NCI-H187 treated with DMSO at 0.1 percent for 48 hours (cell line): ENCODE measurements around the gene CNOT6L.
A peak's percentile ranks its signal among the peaks of the same experiment; 100 is the strongest.
"Not testable (repeated sequence)": the region's sequence is repeated elsewhere in the genome, so short reads cannot be mapped to it uniquely, and the experiment has no call there.

Source experiments
- DNase-seq: peaks from one replicate; lab custom pipeline; 2025; lab: John Stamatoyannopoulos, UW

The CNOT6L gene

DNA sequence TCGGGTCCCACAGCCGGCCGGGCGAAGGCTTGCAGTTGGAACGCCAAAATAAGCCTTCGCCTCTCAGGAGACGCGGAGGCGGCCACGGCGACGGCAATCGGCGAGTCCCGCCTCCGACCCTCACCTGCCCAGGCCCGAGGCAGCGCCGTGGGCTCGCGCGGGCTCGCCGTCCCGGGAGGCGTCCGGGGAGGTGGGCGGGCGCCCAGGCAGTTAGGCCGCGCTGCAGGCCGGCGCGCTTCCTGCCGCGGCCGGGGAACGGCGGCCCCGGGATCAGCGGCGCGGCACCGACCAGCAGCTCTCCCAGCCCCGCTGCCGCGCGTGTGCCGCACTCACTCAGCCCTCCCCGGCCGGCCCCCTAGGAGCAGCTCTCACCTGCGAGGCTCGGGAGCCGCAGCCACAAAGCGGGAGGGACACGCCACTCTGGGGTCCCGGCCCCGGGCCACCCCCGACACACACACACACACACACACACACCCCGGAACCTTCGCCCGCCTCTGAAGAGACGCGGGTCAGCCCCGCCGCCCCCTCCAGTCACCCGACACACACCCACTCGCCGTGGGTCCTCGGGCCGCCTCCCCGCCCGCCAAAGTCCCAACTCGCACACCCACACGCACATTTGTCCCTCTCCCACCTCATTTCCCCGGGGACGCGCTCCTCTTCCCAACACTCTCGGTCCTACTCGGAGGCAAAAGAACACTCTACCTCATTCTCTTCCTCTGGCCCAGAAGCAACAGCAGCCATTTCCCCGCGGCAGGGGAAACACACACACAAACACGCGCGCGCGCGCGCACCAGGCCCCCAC lies at the start of gene CNOT6L:
Gene CNOT6L, minus strand, starts transcription at position 767 of the 802 bp plus-strand sequence. Its CDS starts 60 bp downstream, at position 707.
- DNase-seq, result no peak

DNA sequence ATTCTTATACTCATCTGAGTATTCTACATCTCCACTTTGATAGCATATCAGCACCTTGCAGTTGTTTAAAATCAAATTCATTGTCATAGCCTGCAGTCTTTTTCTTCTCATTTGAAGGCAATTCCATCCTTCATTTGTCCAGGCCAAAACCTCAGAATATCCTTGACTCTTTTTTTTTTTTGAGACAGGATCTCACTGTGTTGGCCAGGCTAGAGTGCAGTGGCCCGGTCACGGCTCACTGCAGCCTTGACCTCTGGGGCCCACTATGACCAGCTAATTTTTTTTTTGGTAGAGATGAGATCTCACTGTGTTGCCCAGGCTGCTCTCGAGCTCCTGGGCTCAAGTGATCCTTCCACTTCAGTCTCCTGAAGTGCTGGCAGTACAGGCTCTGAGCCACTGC lies 46.1 kb upstream of the CNOT6L start:
- no peak for DNase-seq

DNA sequence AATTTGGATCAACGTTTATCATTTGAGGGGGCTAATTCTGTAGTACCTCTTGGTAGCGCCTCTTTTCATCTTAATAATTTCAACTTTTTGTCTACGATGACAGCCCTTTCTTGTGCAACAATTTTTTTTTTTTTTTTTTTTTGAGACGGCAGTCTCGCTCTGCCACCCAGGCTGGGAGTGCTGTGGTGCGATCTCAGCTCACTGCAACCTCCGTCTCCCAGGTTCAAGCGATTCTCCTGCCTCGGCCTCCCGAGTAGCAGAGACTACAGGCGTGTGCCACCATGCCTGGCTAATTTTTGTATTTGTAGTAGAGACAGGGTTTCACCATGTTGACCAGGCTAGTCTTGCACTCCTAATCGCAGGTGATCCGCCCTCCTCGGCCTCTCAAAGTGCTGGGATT lies 44.2 kb upstream of the CNOT6L start:
- not testable (repeated sequence) for DNase-seq

DNA sequence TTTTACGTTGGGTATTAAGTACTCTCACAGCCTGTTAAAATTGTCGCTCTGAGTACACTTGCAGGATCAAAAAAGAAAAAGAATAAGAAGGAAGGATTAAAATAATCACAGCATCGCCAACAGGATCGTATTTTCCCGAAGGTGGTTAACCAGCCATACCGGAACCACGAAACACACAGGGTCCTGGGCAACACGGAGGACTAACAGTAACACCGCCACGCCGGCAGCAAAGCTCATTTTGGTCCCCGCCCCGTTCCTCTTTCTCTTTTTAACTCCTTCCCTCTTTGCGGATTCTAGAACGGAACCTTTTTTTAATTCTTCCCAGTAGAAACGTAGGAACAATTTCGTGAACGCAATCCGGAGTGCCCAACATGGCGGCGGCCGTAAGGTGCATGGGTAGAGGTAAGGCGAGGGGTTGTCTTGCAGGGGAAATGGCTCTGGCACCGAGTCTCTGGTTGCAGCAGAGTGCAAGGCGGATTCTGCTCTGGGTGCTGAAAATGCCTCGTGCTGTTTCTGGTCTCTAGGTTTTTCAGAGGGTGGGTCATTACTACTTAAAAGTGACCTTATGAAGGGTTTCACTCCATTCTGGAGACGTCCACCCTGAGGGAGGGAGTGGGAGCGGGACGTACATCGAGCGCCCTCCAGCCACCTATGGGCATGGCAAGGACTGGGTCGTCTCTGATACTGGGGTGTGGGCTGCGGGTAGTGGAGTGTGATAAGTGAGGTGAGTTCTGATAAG lies 43.5 kb upstream of the CNOT6L start, which contains the start of gene MRPL1:
Gene MRPL1, plus strand, starts transcription at position 353 of the 739 bp plus-strand sequence. Its CDS starts 19 bp downstream, at position 372.
- peak; percentile 98 for DNase-seq

DNA sequence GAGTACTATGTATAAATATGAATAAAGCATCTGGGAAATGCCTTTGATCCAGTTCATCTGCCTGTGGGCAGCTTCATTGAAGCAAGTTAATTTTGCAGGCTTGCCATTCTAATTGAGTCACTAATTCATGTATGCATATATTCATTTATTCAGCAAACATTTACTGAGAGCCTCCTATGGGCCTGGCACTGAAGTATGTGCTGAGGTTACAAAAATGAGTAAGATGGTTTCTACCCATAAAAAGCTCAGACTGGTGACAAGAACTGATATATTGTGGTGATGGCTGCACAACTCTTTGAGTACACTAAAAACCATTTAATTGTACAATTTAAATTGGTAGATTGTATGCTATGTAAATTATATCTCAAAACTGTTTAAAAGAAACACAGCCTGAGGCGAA lies 42.3 kb upstream of the CNOT6L start:
- DNase-seq, result no peak

DNA sequence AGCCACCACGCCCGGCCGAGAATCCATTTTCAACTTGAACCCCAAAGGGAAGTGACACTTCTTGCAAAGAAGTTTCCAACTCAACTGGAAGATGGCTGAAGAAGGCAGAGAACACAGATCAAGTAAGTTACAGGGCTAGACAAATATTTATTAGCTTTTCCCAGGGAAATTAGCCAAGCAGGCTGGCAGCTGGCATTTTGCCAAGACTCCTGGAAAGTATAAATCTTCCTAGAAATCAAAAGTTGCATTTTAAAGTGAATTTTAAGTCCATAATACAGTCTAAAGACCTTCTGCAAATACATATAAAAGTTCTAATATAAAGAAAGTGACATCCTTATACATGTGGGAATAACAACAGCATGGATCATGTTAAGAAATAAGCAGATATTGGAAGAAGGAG lies 40.1 kb upstream of the CNOT6L start:
- no peak for DNase-seq

DNA sequence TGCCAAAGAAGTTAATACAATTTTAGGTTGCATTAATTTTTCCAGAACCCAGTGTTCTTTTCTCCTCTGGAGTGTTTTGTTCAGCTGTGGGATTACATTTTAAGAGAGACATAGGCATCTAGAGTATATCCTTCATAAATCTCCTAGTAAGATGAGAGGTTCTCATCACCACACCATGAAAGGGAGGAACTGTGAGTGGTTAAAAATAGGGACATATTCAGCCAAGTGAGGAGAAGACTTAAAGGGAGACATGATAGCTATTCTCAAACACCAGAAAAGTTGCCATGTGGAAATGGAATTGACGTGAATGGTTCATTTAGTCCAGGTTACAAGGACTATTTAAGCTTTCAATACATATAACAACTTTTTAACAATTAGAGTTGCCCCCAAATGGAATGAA lies 37.0 kb upstream of the CNOT6L start:
- peak; percentile 63 for DNase-seq

DNA sequence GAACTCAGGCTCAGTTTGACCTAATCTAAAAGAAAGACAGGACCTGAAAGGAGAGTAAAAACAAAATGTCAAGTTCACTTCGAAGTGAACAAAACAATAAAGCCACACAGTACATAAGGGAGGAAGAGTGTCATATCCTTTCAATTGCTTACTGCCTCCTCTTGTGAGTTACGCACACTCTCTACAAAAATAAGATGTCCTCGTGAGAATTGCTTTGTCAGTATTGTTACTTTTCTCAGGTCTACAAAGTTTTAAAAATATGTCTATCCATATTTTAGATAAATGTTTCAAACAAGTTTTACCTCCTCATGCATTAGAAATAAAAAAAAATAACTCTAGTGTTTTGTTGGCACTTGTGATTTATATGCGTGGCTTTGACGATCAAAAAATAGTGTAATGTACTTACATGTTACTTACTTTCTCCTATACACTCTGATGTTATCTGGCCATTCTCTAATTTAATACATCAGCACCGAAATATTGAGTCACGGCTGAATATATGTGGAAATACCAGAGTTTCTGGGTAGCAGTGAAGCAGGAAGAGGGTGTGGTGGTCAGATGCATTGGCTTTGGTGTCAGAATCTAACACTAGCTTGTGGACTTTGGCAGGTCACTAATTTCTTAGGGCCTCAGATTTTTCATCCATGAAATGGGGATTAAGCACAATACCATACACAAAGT lies 35.4 kb upstream of the CNOT6L start:
- no peak for DNase-seq

DNA sequence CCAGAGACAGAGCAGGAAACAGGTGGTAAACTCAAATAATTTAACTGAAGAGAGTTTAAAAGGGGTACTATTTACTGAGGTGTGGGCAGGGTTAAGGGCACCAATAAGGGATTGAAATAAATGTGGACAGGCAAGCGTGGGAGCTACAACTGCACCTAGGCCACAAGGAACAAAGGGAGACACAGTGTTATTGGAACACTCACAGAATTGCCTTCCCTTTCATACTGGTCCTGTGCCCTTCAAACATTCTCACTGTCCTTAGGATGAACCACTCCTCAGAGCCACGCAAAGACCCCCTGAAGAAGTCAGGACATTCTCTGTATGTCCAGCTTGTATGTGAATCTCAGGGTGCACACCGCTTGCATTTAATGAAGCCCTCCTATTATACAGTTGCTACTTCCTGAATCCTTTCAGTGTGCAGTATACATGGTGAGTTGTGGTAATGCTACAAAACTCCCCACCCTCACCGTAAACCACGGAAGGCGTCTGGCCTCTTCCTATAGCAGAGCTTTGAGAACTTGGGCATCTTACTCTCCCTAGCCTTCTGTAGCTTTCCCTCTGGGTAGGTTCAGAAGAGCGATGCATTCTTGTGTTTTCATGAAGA lies 33.8 kb upstream of the CNOT6L start:
- DNase-seq, result no peak

DNA sequence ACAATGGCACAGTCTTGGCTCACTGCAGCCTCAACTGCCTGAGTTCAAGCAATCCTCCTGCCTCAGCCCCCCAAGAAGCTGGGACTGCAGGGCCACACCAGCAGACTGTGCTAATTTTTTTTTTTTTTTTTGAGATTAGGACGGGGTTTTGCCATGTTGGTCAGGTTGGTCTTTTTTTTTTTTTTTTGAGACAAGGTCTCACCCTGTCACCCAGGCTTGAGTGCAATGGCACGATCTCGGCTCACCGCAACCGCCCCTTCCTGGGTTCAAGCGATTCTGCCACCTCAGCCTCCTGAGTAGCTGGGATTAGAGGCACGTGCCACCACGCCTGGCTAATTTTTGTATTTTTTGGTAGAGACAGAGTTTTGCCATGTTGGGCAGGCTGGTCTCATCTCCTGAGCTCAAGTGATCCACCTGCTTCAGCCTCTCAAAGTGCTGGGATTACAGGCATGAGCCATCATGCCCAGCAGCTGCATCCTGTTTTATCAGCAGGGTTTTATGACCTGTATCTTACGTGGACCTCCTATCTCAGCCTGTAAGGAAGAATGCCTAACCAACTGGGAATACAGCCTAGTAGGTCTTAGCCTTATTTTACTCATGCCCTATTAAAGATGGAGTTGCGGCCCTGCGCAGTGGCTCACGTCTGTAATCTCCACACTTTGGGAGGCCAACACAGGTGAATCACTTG lies 30.3 kb upstream of the CNOT6L start:
- no peak for DNase-seq

DNA sequence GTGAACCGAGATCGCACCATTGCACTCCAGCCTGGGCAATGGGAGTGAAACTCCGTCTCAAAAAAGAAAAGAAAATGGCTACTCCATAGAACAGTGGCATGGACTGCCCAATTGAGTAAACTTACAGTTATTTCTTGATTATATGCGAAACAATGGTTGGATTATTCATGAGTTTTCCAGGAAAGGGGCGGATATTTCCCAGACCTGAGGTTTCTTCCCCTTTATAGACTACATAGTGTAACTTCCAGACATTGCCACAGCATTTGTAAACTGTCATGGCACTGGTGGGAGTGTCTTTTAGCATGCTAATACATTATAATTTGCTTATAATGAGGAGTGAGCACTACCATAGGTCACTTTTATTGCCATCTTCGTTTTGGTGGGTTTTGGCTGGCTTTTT lies 29.3 kb upstream of the CNOT6L start:
- no peak for DNase-seq

DNA sequence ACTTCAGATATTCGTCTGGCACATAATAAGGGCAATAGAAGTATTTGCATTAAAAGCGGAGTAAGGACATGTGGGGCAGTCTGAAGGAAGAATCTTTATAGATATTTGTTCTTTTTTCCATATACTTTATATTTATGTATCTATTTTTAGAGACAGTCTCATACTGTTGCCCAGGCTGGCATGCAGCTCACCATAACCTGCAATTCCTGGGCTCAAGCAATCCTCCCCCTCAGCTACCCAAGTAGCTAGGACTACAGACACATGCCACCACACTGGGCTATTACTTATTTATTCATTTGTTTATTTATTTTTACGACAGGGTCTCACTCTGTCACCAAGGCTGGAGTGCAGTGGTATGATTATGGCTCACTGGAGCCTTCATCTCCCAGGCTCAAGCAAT lies 26.8 kb upstream of the CNOT6L start:
- no peak for DNase-seq

DNA sequence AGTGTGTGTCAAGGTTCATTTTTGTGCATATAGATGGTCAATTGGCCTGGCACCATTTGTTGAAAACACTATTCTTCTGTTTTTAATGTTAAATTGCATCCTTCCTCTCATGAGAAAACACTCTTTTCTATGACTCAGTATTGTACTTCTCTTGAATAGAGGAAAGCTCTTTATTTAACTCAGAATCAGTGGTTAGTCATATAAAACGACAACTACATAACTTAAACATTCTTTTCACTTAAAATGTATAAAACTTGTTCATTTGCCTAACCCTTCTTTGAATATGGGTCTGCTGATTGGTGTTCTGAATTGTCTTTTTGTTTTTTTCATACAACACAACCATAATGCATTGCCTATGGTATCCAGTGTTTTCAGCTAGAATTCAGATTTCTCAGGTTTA lies 26.2 kb upstream of the CNOT6L start:
- DNase-seq, result no peak

DNA sequence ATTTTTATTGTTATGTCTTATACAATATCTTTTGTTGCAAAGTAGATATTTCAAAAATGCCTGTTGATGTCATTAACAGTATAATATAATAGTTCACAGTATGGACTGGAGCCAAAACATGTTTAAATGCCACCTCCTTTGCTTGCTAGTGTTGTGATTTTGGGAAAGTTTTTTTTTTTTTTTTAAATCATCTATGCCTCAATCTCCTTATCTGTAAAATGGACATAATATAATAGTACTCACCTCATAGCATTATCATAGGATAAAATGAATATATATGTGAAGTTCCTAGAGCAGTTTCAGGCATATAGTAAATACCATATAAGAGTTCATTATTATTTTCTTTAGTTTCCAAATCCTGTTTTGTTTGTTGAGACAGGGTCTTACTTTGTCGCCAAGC lies 25.2 kb upstream of the CNOT6L start:
- DNase-seq, result no peak

DNA sequence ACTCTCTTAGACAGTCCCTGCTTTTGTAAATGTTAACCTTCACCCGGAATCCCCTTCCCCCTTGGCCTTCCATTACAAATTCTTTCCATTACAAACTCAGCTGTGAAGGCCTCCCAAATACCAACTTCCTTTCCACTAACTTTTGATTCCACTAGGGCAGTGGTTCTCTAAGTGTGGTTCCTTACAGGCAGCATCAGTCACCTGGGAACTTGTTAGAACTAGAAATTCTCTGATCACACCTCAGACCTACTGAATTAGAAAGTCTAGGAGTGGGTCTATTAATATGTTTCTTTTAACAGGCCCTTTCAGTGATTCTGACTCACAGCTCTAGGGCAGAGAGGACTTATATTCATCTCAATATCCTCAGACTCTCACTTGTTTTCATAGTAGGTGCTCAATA lies 24.5 kb upstream of the CNOT6L start:
- no peak for DNase-seq

DNA sequence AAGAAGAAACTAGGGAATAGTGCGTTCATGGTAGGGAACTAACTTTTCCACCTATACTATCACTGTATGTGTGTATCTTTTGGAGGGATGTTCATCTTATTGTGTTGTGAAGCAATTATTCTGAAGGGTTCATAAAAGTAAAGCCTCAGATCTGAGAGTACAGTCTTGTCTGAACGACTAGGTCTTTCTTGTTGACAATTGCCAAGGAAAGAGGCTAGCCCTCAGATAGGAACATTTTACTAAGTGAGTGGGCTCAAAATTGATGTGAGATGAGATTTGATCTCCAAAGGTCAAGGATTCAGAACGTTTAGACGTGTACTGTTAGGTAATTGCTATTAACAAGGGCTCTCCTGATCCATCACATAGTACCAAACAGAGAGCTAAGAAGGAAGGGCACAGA lies 15.2 kb upstream of the CNOT6L start:
- no peak for DNase-seq

DNA sequence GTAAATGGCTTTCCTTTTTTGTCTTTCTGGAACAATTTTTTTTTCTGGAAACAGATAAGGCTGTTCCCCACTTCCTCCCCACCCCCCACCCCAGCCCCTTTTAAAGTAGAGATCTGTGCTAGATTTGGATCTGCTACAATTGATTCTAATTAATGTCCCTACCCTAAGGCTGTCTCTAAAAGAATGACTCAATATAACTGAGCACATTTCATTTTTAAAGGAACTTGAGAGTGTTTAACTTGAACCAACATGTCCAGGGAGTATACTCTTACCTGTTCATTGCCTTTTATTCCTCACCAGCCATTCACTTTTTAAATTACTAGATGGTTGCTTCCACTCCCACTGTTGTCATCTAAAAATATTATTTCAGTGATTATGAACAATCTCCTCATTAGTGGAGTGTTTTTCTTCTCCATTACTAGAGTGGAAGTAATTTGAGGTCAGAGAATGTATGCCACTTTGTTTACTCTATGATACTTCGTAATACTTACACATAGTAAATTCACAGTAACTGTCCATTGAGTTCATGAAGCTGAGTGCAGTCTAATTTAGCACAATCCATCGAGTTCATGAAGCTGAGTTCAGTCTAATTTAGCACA lies 14.1 kb upstream of the CNOT6L start:
- DNase-seq, result no peak

DNA sequence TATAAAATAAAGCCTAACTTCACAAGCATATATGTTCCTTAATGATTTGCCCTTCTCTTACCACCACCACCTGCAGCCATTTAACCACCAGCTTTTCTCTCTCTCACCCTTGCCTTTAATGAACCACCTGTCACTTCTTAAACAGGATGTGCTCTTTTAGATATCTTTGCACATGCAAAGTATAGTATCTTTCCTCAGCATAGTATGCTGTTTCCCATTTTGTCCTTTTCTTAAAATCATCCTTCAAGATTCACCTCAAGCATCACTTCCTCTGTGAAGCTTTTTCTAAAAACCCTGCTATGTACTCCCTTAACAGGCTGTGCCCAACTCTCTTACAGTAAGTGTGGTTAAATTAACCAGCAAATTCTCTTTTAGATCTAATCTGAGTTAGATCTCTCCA lies 8.2 kb upstream of the CNOT6L start:
- DNase-seq, result no peak

DNA sequence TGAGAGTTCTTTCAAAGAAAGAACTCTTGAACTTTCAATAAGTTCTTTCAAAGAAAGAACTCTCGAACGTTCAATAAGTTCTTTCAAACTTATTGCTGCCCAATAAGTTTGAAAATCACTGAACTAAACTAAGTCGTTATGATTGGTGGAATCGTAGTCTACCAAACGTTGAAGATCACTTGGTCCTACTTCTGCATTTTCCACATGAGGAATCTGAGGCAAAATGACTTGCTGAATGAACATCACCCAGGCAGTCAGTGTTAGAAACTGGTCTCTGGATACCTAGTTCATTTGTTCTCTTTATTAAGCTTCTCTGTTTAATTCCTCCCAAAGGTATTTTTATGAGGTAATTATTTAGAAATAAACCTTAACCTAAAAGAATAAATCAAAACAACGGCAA lies 7.1 kb upstream of the CNOT6L start:
- no peak for DNase-seq

DNA sequence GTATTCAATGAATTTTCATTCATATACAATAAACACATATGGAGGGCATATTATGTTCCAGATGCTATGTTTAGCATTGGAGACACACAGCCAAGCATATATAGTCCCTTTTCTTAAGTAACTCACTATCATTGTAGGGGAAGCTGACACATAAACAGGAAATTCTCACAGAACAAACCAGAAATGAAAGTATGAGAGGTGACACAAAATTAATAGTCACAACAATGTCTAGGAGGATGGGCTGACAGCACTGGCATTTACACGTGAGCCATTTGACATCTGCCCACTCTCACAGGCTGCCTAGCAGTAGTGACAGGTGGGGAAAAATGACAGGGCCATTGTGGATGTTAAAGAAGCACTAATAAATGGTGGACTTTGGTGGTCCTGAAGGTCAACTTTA lies 2.6 kb upstream of the CNOT6L start:
- DNase-seq, result no peak
